ENCODE measurements around the gene RIC8A. TPM values are rescaled to one million over a fixed set of nuclear protein-coding genes. Genes with fewer than 3 reads are reported as not detected.

The RIC8A gene
- total and polyA plus RNA-seq, 10 of the 15 experiments (the other 5 are each of a cell fraction or from before 2014, with no cell fraction given): 10.4 to 157 (median 81.4) TPM

GRCh38 chr11:207208-207862 is at the start of gene RIC8A, which contains the start of gene BET1L (continued):
- TF ChIP-seq, protein P1, sequence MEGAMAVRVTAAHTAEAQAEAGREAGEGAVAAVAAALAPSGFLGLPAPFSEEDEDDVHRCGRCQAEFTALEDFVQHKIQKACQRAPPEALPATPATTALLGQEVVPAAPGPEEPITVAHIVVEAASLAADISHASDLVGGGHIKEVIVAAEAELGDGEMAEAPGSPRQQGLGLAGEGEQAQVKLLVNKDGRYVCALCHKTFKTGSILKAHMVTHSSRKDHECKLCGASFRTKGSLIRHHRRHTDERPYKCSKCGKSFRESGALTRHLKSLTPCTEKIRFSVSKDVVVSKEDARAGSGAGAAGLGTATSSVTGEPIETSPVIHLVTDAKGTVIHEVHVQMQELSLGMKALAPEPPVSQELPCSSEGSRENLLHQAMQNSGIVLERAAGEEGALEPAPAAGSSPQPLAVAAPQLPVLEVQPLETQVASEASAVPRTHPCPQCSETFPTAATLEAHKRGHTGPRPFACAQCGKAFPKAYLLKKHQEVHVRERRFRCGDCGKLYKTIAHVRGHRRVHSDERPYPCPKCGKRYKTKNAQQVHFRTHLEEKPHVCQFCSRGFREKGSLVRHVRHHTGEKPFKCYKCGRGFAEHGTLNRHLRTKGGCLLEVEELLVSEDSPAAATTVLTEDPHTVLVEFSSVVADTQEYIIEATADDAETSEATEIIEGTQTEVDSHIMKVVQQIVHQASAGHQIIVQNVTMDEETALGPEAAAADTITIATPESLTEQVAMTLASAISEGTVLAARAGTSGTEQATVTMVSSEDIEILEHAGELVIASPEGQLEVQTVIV (IDR thresholded peaks at IDR 0.05; ENCODE audit: borderline replicate concordance, partially characterized antibody): peak; percentile 99
- TF ChIP-seq MXI1 (IDR thresholded peaks at IDR 0.05; ENCODE audit: low read depth, low read length) (peak; percentile 61), RCOR1 (conservative IDR thresholded peaks at IDR 0.05; ENCODE audit: low read depth, low read length) (no peak), SMAD5 (IDR thresholded peaks at IDR 0.05; ENCODE audit: low read depth) (peak; percentile 89), E2F4 (IDR thresholded peaks at IDR 0.05; ENCODE audit: low read depth, low read length) (no peak), TCF12 (IDR thresholded peaks at IDR 0.05; ENCODE audit: low read depth, low read length) (no peak), BHLHE40 (IDR thresholded peaks at IDR 0.05; ENCODE audit: borderline replicate concordance in 1 of 2, low read depth in 2 of 2, low read length in 1 of 2) (0 out of 4 replicates have a peak, but pooled peaks of 1 of the 2 experiments have one; percentile 45), TBL1XR1 (IDR thresholded peaks at IDR 0.05; ENCODE audit: low read depth, low read length) (peak; percentile 37; the same call in 1 of the 2 replicates), NBN (IDR thresholded peaks at IDR 0.05) (peak; percentile 94), IKZF1 (conservative IDR thresholded peaks at IDR 0.05) (peak; percentile 54), TAF1 (IDR thresholded peaks at IDR 0.05; ENCODE audit: borderline replicate concordance, low read depth, low read length) (peak; percentile 39), SREBF2 (IDR thresholded peaks at IDR 0.05; ENCODE audit: low read length) (peak; percentile 68), NR2F1 (conservative IDR thresholded peaks at IDR 0.05) (peak; percentile 65), YY1 (IDR thresholded peaks at IDR 0.05; ENCODE audit: low read depth, low read length) (peak; percentile 26), MEF2B (IDR thresholded peaks at IDR 0.05; ENCODE audit: partially characterized antibody, poor library complexity, severe bottlenecking) (no peak), STAT3 (IDR thresholded peaks at IDR 0.05; ENCODE audit: low read depth, low read length) (no peak), PAX5 (IDR thresholded peaks at IDR 0.05; ENCODE audit: borderline replicate concordance, low read depth, low read length) (no peak; the same call in 1 of the 2 replicates), GATAD2B (conservative IDR thresholded peaks at IDR 0.05; ENCODE audit: low read depth) (peak; percentile 61; the same call in 1 of the 2 replicates), SMARCA5 (IDR thresholded peaks at IDR 0.05) (peak; percentile 22), WRNIP1 (IDR thresholded peaks at IDR 0.05; ENCODE audit: borderline replicate concordance, low read depth, low read length) (no peak)
- TF ChIP-seq, protein P2, sequence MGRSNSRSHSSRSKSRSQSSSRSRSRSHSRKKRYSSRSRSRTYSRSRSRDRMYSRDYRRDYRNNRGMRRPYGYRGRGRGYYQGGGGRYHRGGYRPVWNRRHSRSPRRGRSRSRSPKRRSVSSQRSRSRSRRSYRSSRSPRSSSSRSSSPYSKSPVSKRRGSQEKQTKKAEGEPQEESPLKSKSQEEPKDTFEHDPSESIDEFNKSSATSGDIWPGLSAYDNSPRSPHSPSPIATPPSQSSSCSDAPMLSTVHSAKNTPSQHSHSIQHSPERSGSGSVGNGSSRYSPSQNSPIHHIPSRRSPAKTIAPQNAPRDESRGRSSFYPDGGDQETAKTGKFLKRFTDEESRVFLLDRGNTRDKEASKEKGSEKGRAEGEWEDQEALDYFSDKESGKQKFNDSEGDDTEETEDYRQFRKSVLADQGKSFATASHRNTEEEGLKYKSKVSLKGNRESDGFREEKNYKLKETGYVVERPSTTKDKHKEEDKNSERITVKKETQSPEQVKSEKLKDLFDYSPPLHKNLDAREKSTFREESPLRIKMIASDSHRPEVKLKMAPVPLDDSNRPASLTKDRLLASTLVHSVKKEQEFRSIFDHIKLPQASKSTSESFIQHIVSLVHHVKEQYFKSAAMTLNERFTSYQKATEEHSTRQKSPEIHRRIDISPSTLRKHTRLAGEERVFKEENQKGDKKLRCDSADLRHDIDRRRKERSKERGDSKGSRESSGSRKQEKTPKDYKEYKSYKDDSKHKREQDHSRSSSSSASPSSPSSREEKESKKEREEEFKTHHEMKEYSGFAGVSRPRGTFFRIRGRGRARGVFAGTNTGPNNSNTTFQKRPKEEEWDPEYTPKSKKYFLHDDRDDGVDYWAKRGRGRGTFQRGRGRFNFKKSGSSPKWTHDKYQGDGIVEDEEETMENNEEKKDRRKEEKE (IDR thresholded peaks at IDR 0.05): no peak
- TF ChIP-seq, protein P3, sequence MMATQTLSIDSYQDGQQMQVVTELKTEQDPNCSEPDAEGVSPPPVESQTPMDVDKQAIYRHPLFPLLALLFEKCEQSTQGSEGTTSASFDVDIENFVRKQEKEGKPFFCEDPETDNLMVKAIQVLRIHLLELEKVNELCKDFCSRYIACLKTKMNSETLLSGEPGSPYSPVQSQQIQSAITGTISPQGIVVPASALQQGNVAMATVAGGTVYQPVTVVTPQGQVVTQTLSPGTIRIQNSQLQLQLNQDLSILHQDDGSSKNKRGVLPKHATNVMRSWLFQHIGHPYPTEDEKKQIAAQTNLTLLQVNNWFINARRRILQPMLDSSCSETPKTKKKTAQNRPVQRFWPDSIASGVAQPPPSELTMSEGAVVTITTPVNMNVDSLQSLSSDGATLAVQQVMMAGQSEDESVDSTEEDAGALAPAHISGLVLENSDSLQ (IDR thresholded peaks at IDR 0.05): peak; percentile 60; the same call in 1 of the 2 replicates
- TF ChIP-seq, protein P4, sequence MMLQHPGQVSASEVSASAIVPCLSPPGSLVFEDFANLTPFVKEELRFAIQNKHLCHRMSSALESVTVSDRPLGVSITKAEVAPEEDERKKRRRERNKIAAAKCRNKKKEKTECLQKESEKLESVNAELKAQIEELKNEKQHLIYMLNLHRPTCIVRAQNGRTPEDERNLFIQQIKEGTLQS (IDR thresholded peaks at IDR 0.05; ENCODE audit: borderline replicate concordance, extremely low read depth, low read depth, low read length): peak; percentile 77; the same call in 1 of the 2 replicates
